GM13977 (cell line): ENCODE measurements around the gene NARF.
"Not testable (repeated sequence)": the region's sequence is repeated elsewhere in the genome, so short reads cannot be mapped to it uniquely, and the experiment has no call there.

ENCODE experiments used
- DNase-seq: peaks from one replicate; pipeline ENCODE4 v3.0.0; 2012; ENCODE audit warnings: low spot score
- CTCF ChIP-seq: IDR thresholded peaks from 2 replicates; pipeline ENCODE4 v1.5.1; 2012; ENCODE audit warnings: mild to moderate bottlenecking, control low read depth; ENCODE audit not compliant: insufficient read depth; ENCODE audit errors: extremely low read depth, missing control alignments
- in situ Hi-C: fragments of 300-500 bp; cut with MboI; formaldehyde crosslinking; loops from one replicate; pipeline ENCODE4 v1.12.0; 2022; ENCODE audit warnings: low sequenced_read_pairs, low pct_unique_long_range_greater_than_20kb, mixed read lengths, inconsistent platforms; ENCODE audit not compliant: unreplicated experiment

The NARF gene

GRCh38 chr17:82507631-82508175, 49.2 kb downstream of the NARF start:
- TF ChIP-seq CTCF = no peak
- in situ Hi-C loops = no loop called here

GRCh38 chr17:82511642-82512041, 53.1 kb downstream of the NARF start:
- DNase-seq, in situ Hi-C loops: not testable (repeated sequence)

More at GRCh38 chr17:82507631-82508175, 49.2 kb downstream of the NARF start:
- DNase-seq = no peak

- DNase-seq, in situ Hi-C loops: not testable (repeated sequence)
Measured at GRCh38 chr17:82513864-82514263, 55.3 kb downstream of the NARF start.

GRCh38 chr17:82517230-82517865, 58.8 kb downstream of the NARF start:
- DNase-seq = no peak
- in situ Hi-C loops = no loop called here

GRCh38 chr17:82518826-82519810, 60.6 kb downstream of the NARF start, which contains the start of gene FOXK2:
Gene FOXK2 (plus strand): TSS chr17:82519732. CDS start chr17:82519889, 157 bp downstream.
- peak; percentile 100 for DNase-seq
- no peak for TF ChIP-seq CTCF
- in situ Hi-C loops = no loop called here

More at GRCh38 chr17:82517230-82517865, 58.8 kb downstream of the NARF start:
- TF ChIP-seq CTCF = no peak

- DNase-seq = peak; percentile 68
- in situ Hi-C loops = no loop called here
- no peak for TF ChIP-seq CTCF
Measured at GRCh38 chr17:82519971-82520903, 61.7 kb downstream of the NARF start.

GRCh38 chr17:82524540-82524939, 66.0 kb downstream of the NARF start:
- in situ Hi-C loops = no loop called here
- DNase-seq = no peak

More at GRCh38 chr17:82524540-82524939, 66.0 kb downstream of the NARF start:
- TF ChIP-seq CTCF = no peak
